Measurements from ENCODE around the gene WDFY4. TPM values are rescaled to one million over a fixed set of nuclear protein-coding genes. Genes with fewer than 3 reads are reported as not detected.

Gene WDFY4
- total and polyA plus RNA-seq, 8 donors, result 0.15 to 8.0 (median 2.7) TPM

- WGBS, 5 donors, result 78 to 93% (median 87%) methylated on average over 4 to 12 of the region's 12 CpGs
- no peak overlapping the region for H3K4me3 ChIP-seq
- no peak overlapping the region for H3K27ac ChIP-seq
- H3K36me3 ChIP-seq, result no peaks in the 10 kb centered on the region
- H3K4me1 ChIP-seq, result no peaks in the 10 kb centered on the region
- intact Hi-C loops (cut with DNase I; ENCODE audit: low total_unique reads), result no loop called here
- peaks cover 0 to 11% (median 0%) of the 10 kb centered on the region in 3 donors for H3K27me3 ChIP-seq
- TF ChIP-seq POLR2A (IDR thresholded peaks at IDR 0.05) (no peak), CTCF (IDR thresholded peaks at IDR 0.05) (no peak)
- H3K9me3 ChIP-seq, result no peaks in the 10 kb centered on the region
- no peak for DNase-seq
Observed at GRCh38 chr10:48974510-48975156, 290.0 kb downstream of the WDFY4 start.

DNA sequence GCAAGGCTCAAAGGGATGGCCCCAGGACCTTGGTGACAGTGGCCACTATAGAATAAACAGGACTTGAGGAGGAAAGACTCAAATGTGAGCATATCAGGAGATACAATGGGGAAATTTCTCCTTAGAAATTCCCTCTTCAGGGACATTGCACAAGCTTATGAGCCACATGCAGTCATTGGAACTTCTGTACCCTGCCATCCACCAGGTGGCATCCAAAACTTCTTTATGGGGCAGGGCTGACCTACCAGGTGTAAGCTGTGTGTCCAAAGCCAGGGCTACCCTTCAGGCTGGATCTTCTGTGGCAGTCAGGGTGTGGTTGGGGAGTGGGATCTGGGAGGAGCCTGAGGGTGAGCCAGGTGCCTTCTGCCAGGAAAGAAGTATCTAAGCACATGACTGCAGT is 291.5 kb downstream of the WDFY4 start:
- Histone ChIP-seq H3K4me3 (no peak overlapping the region), H3K27me3 (peaks cover 0 to 4% (median 0%) of the 10 kb centered on the region in 3 donors), H3K36me3 (no peaks in the 10 kb centered on the region), H3K9me3 (no peaks in the 10 kb centered on the region), H3K4me1 (peaks cover 0 to under 1% (median 0%) of the 10 kb centered on the region in 4 donors), H3K27ac (no peak overlapping the region)
- TF ChIP-seq CTCF (IDR thresholded peaks at IDR 0.05), result peak in 1 of 7 experiments; percentile 16
- no peak for TF ChIP-seq POLR2A (IDR thresholded peaks at IDR 0.05)
- intact Hi-C loops (cut with DNase I; ENCODE audit: low total_unique reads), result no loop called here
- DNase-seq, result peak in 1 of 2 donors; percentile 55

- Histone ChIP-seq H3K4me3 (no peak overlapping the region), H3K36me3 (no peaks in the 10 kb centered on the region), H3K27me3 (peaks cover 0 to 4% (median 0%) of the 10 kb centered on the region in 3 donors), H3K9me3 (no peaks in the 10 kb centered on the region), H3K27ac (no peak overlapping the region), H3K4me1 (peaks cover 0 to 4% (median 0%) of the 10 kb centered on the region in 4 donors)
- intact Hi-C loops (cut with DNase I; ENCODE audit: low total_unique reads), result no loop called here
- 60 to 91% (median 83%) methylated on average over 5 of the region's 5 CpGs for WGBS, 5 donors
- TF ChIP-seq CTCF (IDR thresholded peaks at IDR 0.05) (no peak), POLR2AphosphoS5 (IDR thresholded peaks at IDR 0.05) (no peak), EP300 (IDR thresholded peaks at IDR 0.05) (no peak), POLR2A (IDR thresholded peaks at IDR 0.05) (no peak)
- no peak for DNase-seq
Observed at GRCh38 chr10:48978318-48978717, 293.6 kb downstream of the WDFY4 start.

DNA sequence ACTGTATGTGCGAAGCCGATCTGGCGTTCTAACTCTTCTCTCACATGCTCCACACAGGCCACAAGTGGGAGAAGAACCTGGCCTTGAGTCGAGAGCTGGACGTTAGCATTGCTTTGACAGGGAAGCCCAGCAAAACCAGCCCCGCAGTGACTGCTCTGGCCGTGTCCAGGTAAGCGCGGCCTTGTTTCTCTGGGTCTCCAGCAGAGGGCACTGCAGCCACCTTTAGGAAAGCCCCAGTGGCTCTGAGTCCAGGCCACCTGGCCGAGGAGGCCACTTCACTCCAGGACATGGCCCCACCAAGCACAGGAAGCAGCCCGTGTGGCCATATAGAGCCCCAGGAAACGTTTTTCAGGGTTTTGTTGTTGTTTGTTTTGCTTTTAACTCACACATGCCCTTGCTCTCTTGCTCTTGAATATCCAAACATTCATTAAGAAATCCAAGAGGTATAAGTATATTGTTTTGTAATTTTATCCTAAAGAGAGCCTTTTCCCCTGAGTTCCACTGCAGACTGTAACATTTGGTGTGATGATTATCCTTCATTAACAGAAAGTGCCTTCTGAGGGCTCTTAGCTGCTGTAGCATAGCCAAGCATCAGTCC is 296.7 kb downstream of the WDFY4 start:
- intact Hi-C loops (cut with DNase I; ENCODE audit: low total_unique reads), result loop anchor here (10.0 kb wide), 2 partner anchors 183 to 533 kb away; no protein-coding TSS in a partner anchor
- no peaks in the 10 kb centered on the region for H3K9me3 ChIP-seq
- TF ChIP-seq CTCF (IDR thresholded peaks at IDR 0.05) (peak in 5 of 7 experiments; percentile 40 to 73 (median 68)), POLR2A (IDR thresholded peaks at IDR 0.05) (no peak), POLR2AphosphoS5 (IDR thresholded peaks at IDR 0.05) (no peak), EP300 (IDR thresholded peaks at IDR 0.05) (no peak)
- H3K36me3 ChIP-seq, result no peaks in the 10 kb centered on the region
- H3K4me1 ChIP-seq, result peaks cover 0 to 4% (median 0%) of the 10 kb centered on the region in 4 donors
- H3K27me3 ChIP-seq, result no peaks in the 10 kb centered on the region
- H3K4me3 ChIP-seq, result no peak overlapping the region
- peak; percentile 41 to 71 for DNase-seq
- H3K27ac ChIP-seq, result no peak overlapping the region
- 31 to 49% (median 35%) methylated on average over 12 of the region's 12 CpGs for WGBS, 5 donors
